ENCODE data around the gene BCL2L14.

- TF ChIP-seq FOXP1 (IDR thresholded peaks at IDR 0.05) (no peak), FOXP1 (CRISPR knock-in tag; IDR thresholded peaks at IDR 0.05) (no peak), ELF1 (CRISPR knock-in tag; IDR thresholded peaks at IDR 0.05) (no peak), POLR2AphosphoS5 (IDR thresholded peaks at IDR 0.05; ENCODE audit: low read depth, low read length) (no peak), ZFP82 (CRISPR knock-in tag; IDR thresholded peaks at IDR 0.05; ENCODE audit: borderline replicate concordance) (no peak), U2AF2 (IDR thresholded peaks at IDR 0.05; ENCODE audit: low read depth, low read length) (no peak), ZNF530 (CRISPR knock-in tag; IDR thresholded peaks at IDR 0.05; ENCODE audit: low read depth) (no peak), CTCF (CRISPR knock-in tag; IDR thresholded peaks at IDR 0.05) (no peak), IKZF5 (CRISPR knock-in tag; IDR thresholded peaks at IDR 0.05) (no peak)
These were observed 16.9 kb downstream of the BCL2L14 start for GRCh38 chr12:12087693-12088034.
